ENCODE results near the gene THAP4. TPM values are rescaled to one million over a fixed set of nuclear protein-coding genes. Genes with fewer than 3 reads are reported as not detected.

The THAP4 gene
- total and polyA plus RNA-seq, 2 of the 13 experiments (the other 11 are each of a cell fraction or from before 2014, with no cell fraction given): 59.7 to 75.7 TPM

DNA sequence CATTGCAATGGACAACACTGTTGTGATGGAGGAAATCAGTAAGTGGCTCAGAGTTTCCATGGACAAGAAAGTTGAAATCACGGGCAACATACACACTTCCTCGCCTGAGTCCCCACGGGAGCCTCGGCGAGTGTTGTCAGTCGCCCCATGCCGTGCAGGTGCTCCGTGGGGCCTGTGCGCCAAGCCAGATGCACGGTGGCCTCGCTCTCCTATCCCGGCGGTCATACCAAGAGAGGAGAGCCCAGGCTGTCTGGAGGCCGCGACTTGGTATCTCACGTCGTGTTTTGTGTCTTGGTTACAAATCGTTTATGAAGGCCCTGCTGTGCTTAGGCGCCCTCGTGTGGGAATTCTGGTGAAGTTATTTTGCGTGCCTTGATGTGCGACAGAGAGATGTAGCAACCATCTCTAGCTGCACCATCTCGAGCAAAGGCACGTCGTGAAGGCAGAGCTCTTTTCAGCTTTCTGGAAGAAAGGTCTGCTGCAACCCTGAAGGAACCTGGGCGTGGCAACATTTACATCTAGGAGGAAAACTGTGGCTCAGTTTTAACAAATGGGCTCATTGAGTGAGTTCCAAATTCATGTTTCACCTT is 22.3 kb upstream of the THAP4 start (continued):
- peak; percentile 93 for TF ChIP-seq CTCF (CRISPR knock-in tag; IDR thresholded peaks at IDR 0.05)
- TF ChIP-seq ZNF878 (CRISPR knock-in tag; IDR thresholded peaks at IDR 0.05): no peak
- peak; percentile 44; the same call in 1 of the 2 replicates for TF ChIP-seq FOXA3 (CRISPR knock-in tag; IDR thresholded peaks at IDR 0.05)
- TF ChIP-seq ZNF687 (CRISPR knock-in tag; IDR thresholded peaks at IDR 0.05): peak; percentile 75
- no peak for TF ChIP-seq DNMT3B (CRISPR knock-in tag; conservative IDR thresholded peaks at IDR 0.05)
- no peak for TF ChIP-seq U2AF1 (optimal IDR thresholded peaks at IDR 0.05; ENCODE audit: low read depth, low read length)
- TF ChIP-seq, protein P1, sequence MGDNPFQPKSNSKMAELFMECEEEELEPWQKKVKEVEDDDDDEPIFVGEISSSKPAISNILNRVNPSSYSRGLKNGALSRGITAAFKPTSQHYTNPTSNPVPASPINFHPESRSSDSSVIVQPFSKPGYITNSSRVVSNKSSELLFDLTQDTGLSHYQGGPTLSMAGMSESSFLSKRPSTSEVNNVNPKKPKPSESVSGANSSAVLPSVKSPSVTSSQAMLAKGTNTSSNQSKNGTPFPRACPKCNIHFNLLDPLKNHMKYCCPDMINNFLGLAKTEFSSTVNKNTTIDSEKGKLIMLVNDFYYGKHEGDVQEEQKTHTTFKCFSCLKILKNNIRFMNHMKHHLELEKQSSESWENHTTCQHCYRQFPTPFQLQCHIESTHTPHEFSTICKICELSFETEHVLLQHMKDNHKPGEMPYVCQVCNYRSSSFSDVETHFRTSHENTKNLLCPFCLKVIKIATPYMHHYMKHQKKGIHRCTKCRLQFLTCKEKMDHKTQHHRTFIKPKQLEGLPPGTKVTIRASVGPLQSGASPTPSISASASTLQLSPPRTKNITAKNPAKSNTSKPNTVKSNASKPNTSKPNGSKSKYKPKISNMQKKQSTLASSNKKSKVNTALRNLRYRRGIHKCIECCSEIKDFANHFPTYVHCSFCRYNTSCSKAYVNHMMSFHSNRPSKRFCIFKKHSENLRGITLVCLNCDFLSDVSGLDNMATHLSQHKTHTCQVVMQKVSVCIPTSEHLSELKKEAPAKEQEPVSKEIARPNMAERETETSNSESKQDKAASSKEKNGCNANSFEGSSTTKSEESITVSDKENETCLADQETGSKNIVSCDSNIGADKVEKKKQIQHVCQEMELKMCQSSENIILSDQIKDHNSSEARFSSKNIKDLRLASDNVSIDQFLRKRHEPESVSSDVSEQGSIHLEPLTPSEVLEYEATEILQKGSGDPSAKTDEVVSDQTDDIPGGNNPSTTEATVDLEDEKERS (CRISPR knock-in tag; IDR thresholded peaks at IDR 0.05): 0 out of 2 replicates have a peak, but pooled peaks have one; percentile 25
- TF ChIP-seq, protein P2, sequence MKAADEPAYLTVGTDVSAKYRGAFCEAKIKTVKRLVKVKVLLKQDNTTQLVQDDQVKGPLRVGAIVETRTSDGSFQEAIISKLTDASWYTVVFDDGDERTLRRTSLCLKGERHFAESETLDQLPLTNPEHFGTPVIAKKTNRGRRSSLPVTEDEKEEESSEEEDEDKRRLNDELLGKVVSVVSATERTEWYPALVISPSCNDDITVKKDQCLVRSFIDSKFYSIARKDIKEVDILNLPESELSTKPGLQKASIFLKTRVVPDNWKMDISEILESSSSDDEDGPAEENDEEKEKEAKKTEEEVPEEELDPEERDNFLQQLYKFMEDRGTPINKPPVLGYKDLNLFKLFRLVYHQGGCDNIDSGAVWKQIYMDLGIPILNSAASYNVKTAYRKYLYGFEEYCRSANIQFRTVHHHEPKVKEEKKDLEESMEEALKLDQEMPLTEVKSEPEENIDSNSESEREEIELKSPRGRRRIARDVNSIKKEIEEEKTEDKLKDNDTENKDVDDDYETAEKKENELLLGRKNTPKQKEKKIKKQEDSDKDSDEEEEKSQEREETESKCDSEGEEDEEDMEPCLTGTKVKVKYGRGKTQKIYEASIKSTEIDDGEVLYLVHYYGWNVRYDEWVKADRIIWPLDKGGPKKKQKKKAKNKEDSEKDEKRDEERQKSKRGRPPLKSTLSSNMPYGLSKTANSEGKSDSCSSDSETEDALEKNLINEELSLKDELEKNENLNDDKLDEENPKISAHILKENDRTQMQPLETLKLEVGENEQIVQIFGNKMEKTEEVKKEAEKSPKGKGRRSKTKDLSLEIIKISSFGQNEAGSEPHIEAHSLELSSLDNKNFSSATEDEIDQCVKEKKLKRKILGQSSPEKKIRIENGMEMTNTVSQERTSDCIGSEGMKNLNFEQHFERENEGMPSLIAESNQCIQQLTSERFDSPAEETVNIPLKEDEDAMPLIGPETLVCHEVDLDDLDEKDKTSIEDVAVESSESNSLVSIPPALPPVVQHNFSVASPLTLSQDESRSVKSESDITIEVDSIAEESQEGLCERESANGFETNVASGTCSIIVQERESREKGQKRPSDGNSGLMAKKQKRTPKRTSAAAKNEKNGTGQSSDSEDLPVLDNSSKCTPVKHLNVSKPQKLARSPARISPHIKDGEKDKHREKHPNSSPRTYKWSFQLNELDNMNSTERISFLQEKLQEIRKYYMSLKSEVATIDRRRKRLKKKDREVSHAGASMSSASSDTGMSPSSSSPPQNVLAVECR (CRISPR knock-in tag; IDR thresholded peaks at IDR 0.05; ENCODE audit: borderline replicate concordance): peak; percentile 72; the same call in 1 of the 2 replicates
- no peak for TF ChIP-seq SMAD9 (CRISPR knock-in tag; IDR thresholded peaks at IDR 0.05)
- TF ChIP-seq PHB2 (IDR thresholded peaks at IDR 0.05; ENCODE audit: partially characterized antibody): no peak
- TF ChIP-seq ZNF543 (CRISPR knock-in tag; IDR thresholded peaks at IDR 0.05): no peak
- peak; percentile 79; the same call in 1 of the 2 replicates for TF ChIP-seq ZNF691 (CRISPR knock-in tag; IDR thresholded peaks at IDR 0.05; ENCODE audit: borderline replicate concordance, low read depth)
